ENCODE measurements around the gene ZNF205.

The ZNF205 gene

DNA sequence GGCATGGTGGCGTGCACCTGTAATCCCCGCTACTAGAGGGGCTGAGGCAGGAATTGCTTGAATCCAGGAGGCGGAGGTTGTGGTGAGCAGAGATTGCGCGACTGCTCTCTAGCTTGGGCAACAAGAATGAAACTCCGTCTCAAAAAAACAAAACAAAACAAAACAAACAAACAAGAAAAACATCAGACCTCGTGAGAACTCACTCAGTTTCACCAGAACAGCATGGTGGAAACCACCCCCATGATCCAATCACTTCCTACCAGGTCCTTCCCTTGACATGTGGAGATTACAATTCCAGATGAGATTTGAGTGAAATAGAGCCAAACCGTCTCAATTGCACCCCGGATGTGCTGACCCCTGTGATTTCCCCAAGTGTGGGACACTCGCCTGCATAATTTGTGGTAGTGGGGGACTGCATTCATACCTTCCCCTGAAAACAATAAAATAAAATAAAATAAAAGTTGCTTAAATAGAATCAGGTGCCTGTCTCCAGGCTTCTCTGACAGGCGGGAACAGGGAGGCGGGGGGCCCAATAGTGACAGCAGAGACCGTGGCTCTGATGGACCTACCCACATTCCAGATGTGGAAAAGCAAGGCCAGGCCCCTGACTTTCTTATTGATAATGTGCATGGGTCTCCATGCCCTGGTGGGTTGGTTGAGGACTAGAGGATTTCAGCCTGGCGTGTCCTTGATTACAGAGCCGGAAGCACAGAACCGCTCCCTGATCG is 26.4 kb upstream of the ZNF205 start:
- TF ChIP-seq TAF1 (IDR thresholded peaks at IDR 0.05; ENCODE audit: borderline replicate concordance, insufficient read depth, low read length) (no peak), FOXP2 (optimal IDR thresholded peaks at IDR 0.05; ENCODE audit: borderline replicate concordance, extremely low read depth, extremely low read length, insufficient read depth) (no peak), POLR2AphosphoS5 (IDR thresholded peaks at IDR 0.05; ENCODE audit: low read depth, low read length) (no peak), SIN3A (IDR thresholded peaks at IDR 0.05; ENCODE audit: borderline replicate concordance, insufficient read depth, low read length) (no peak)
- TF ChIP-seq, protein P1, sequence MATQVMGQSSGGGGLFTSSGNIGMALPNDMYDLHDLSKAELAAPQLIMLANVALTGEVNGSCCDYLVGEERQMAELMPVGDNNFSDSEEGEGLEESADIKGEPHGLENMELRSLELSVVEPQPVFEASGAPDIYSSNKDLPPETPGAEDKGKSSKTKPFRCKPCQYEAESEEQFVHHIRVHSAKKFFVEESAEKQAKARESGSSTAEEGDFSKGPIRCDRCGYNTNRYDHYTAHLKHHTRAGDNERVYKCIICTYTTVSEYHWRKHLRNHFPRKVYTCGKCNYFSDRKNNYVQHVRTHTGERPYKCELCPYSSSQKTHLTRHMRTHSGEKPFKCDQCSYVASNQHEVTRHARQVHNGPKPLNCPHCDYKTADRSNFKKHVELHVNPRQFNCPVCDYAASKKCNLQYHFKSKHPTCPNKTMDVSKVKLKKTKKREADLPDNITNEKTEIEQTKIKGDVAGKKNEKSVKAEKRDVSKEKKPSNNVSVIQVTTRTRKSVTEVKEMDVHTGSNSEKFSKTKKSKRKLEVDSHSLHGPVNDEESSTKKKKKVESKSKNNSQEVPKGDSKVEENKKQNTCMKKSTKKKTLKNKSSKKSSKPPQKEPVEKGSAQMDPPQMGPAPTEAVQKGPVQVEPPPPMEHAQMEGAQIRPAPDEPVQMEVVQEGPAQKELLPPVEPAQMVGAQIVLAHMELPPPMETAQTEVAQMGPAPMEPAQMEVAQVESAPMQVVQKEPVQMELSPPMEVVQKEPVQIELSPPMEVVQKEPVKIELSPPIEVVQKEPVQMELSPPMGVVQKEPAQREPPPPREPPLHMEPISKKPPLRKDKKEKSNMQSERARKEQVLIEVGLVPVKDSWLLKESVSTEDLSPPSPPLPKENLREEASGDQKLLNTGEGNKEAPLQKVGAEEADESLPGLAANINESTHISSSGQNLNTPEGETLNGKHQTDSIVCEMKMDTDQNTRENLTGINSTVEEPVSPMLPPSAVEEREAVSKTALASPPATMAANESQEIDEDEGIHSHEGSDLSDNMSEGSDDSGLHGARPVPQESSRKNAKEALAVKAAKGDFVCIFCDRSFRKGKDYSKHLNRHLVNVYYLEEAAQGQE (IDR thresholded peaks at IDR 0.05; ENCODE audit: insufficient read depth in 1 of 2, low read depth in 2 of 2, low read length in 2 of 2), result no peak

DNA sequence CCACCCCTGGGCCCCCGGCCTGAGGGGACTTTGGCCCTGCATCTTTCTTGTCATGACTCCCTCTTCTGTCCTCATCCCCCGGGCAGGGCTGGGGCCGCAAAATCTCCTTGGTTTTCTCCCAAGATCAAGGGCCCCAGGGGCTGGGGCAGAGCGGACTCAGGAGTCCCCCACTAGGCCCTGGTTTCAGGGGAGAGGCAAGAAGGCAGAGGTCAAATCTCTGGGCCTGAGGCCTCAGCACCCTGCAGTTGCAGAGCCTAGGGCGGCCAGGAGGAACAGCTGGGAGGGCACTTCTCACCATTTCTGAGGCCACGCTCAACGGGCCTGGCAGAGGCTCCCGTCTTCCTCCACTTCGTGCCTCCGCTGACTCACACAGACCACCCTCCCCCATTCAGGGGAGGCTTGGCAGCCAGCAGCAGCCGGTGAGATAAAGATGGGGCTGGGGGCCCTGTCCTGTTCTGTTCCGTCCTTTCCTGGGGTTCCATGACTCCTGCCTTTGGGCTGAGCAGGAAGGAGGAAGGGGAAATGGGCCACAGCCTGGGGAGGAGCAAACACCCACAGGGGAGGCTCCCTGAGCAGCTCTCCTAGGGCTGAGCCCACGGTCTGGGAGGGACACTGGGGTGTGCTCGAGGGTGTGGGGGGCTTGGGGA is 25.7 kb upstream of the ZNF205 start:
- TF ChIP-seq, protein P1 (IDR thresholded peaks at IDR 0.05; ENCODE audit: insufficient read depth in 1 of 2, low read depth in 2 of 2, low read length in 2 of 2), result no peak
- TF ChIP-seq POLR2AphosphoS5 (IDR thresholded peaks at IDR 0.05; ENCODE audit: low read depth, low read length), result no peak
- TF ChIP-seq FOXP2 (optimal IDR thresholded peaks at IDR 0.05; ENCODE audit: borderline replicate concordance, extremely low read depth, extremely low read length, insufficient read depth), result no peak
- no peak for TF ChIP-seq TAF1 (IDR thresholded peaks at IDR 0.05; ENCODE audit: borderline replicate concordance, insufficient read depth, low read length)
- TF ChIP-seq SIN3A (IDR thresholded peaks at IDR 0.05; ENCODE audit: borderline replicate concordance, insufficient read depth, low read length), result no peak

DNA sequence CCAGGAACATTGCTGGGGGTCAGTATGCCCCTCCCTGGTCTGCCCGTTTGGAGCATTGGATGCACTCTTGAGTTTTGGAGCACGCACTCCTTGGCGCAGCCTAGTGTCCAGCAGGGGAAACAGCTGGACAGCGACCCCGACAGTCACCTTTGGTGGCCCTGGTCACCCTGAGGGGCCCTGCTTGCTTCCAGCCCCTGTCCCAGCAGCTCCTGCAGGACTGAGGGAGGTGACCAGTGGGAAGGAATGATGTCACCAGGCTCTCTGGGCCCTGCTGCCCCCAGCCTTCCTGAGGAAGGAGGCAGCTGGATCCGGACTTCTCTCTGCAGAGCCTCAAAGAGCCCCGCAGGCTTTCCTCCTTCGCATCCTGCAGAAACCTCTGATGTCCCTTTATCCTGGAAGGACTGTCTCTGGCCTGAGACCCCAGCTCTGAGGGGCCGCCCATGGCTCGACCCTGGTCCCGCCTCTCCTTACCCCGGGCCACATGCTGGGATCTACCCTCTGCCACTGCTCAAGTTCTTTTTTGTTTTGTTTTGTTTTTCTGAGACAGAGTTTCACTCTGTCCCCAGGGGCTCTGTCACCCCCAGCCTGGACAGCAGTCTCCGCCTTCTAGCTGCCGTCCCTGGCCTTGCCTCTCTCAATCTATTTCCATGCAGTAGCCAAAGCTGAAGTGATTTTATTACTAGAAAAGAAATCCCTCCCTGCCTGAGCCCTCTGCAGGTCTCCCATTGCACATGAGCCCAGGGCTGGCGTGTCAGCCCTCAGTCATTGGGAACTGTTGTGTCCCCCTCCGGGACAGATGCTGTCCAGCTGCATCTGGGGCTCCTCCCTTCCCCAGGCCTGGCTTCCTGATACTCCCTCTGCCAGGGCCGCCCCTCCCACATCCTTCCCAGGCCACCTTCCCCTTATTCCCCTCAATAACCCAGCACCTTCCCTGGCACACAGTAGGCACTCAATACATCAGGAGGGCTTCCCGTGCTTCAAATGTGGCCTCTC is 24.8 kb upstream of the ZNF205 start:
- TF ChIP-seq POLR2AphosphoS5 (IDR thresholded peaks at IDR 0.05; ENCODE audit: low read depth, low read length), result no peak
- TF ChIP-seq, protein P1 (IDR thresholded peaks at IDR 0.05; ENCODE audit: insufficient read depth in 1 of 2, low read depth in 2 of 2, low read length in 2 of 2), result peak; percentile 59 to 81; a peak in 2 of 4 replicates

DNA sequence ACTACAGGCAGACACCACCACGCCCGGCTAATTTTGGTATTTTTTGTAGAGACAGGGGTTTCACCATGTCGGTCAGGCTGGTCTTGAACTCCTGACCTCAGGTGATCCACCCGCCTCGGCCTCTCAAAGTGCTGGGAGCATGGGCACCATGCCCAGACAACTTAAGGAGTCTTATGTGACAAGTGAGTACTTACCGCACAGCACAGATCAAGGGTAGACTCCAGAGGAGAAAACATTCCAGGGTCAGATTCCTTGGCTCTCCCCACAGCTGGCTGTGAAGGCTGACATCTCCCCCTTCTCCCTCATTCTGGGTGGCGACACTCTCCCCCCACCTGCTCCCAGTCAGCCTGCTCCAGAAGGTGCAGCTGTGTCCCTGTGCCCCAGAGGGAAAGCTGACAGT is 23.9 kb upstream of the ZNF205 start:
- no peak for TF ChIP-seq FOXP2 (optimal IDR thresholded peaks at IDR 0.05; ENCODE audit: borderline replicate concordance, extremely low read depth, extremely low read length, insufficient read depth)
- TF ChIP-seq POLR2AphosphoS5 (IDR thresholded peaks at IDR 0.05; ENCODE audit: low read depth, low read length), result no peak
- TF ChIP-seq, protein P1 (IDR thresholded peaks at IDR 0.05; ENCODE audit: insufficient read depth in 1 of 2, low read depth in 2 of 2, low read length in 2 of 2), result no peak
- no peak for TF ChIP-seq TAF1 (IDR thresholded peaks at IDR 0.05; ENCODE audit: borderline replicate concordance, insufficient read depth, low read length)
- TF ChIP-seq SIN3A (IDR thresholded peaks at IDR 0.05; ENCODE audit: borderline replicate concordance, insufficient read depth, low read length), result no peak

All from PFSK-1 (cell line).